ENCODE results near the gene SCNN1A. TPM values are rescaled to one million over a fixed set of nuclear protein-coding genes. Genes with fewer than 3 reads are reported as not detected.

SCNN1A gene
- total and polyA plus RNA-seq, 2 of the 4 experiments (the other 2 are of a cell fraction): 0.41 TPM; not detected in 1

DNA sequence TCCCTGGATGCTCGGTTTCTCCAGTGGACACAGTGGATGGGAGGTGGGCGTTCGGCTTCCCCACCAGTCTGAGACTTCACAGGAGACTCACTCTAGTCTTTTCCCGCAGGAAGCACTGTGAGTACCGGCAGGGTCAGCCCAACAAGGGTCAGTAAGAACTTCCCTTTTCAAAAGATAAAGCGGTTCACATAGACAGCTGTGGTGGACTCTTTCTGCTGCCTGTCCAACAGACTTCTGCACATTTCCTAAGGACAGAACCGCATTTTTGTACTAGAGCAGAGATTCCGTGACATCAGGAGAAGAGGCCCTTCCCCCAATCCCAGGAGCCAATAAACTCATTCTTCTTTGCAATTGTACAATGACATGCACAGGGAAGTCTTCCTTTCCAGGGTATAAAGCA, 19.0 kb upstream of the SCNN1A start:
- dilution Hi-C loops (cut with HindIII; ENCODE audit: low sequenced_read_pairs, unreplicated experiment): no loop called here
- 87% methylated on average over 3 of the region's 8 CpGs; no CpG with 5 or more reads in 1 of the 2 experiments for WGBS, 2 experiments (ENCODE audit: extremely low coverage in 2 of 2, insufficient read length in 1 of 2)

More for the DNA sequence above, 19.0 kb upstream of the SCNN1A start:
- no peak overlapping the region for H2BK20ac ChIP-seq (ENCODE audit: low read depth, low read length)
- intact Hi-C loops (cut with micrococcal nuclease) (no loop called here), in situ Hi-C loops (cut with MboI; ENCODE audit: low sequenced_read_pairs) (no loop called here)
- no peak overlapping the region for H3K27ac ChIP-seq (ENCODE audit: insufficient read depth, low read length)
- H4K5ac ChIP-seq (ENCODE audit: low read depth, low read length): no peak overlapping the region
- H4K91ac ChIP-seq (ENCODE audit: insufficient read depth, low read depth, low read length): no peak overlapping the region
- no peak overlapping the region for H3K4ac ChIP-seq (ENCODE audit: low read depth, low read length)
- H2AK5ac ChIP-seq (ENCODE audit: low read depth, low read length): no peak overlapping the region
- H4K8ac ChIP-seq (ENCODE audit: low read depth in 2 of 2, low read length in 2 of 2): no peak overlapping the region
- no peak overlapping the region for H3K4me2 ChIP-seq (ENCODE audit: low read depth, low read length)
- POLR2A ChIA-PET (ENCODE audit: unreplicated experiment): no interaction called here
- H3K4me1 ChIP-seq (ENCODE audit: control insufficient read depth, insufficient read depth, low read length): no peaks in the 10 kb centered on the region
- H3K4me3 ChIP-seq (ENCODE audit: insufficient read depth, low read depth, low read length): no peak overlapping the region
- ATAC-seq (ENCODE audit: low read depth): no peak
- peaks cover 0 to 6% of the 10 kb centered on the region in 2 experiments; a peak in 1 of 4 replicates for H3K79me1 ChIP-seq (ENCODE audit: low read depth in 1 of 2, low read length in 2 of 2)
- no peak overlapping the region for H3K56ac ChIP-seq (ENCODE audit: extremely low read depth, insufficient read depth, low read length)
- H2AFZ ChIP-seq (replicated peaks; ENCODE audit: low read length, poor library complexity): no peak overlapping the region
- no peak for DNase-seq
- no peak overlapping the region for H3K18ac ChIP-seq (ENCODE audit: low read depth, low read length)
- no peak overlapping the region for H3K23ac ChIP-seq (ENCODE audit: low read depth, low read length)
- no peaks in the 10 kb centered on the region for H3K27me3 ChIP-seq (ENCODE audit: control insufficient read depth, insufficient read depth, low read length)
- H2BK120ac ChIP-seq (ENCODE audit: low read depth, low read length): no peak overlapping the region
- no peak overlapping the region for H2AK9ac ChIP-seq (replicated peaks; ENCODE audit: low read depth, low read length, poor library complexity)
- H3K9me1 ChIP-seq (ENCODE audit: insufficient read depth, low read length): 0 out of 2 replicates have a peak, but pooled peaks cover 8% of the 10 kb centered on the region
- no peak overlapping the region for H2BK5ac ChIP-seq (ENCODE audit: low read depth, low read length, poor library complexity, severe bottlenecking)
- no TSS peak for BruUV-seq (replicated peaks)
- H2BK15ac ChIP-seq (ENCODE audit: low read depth, low read length): no peak overlapping the region
- H3K9me3 ChIP-seq (ENCODE audit: control insufficient read depth, insufficient read depth, low read length): no peaks in the 10 kb centered on the region
- peaks cover 36% of the 10 kb centered on the region for H3K36me3 ChIP-seq (ENCODE audit: control insufficient read depth, insufficient read depth, low read length)
- H4K20me1 ChIP-seq (ENCODE audit: insufficient read depth, low read length): no peaks in the 10 kb centered on the region
- H3K14ac ChIP-seq (replicated peaks; ENCODE audit: low read depth, low read length): no peak overlapping the region
- TF ChIP-seq CHD1 (IDR thresholded peaks at IDR 0.05; ENCODE audit: low read depth, low read length): no peak
- TF ChIP-seq FOS (IDR thresholded peaks at IDR 0.05; ENCODE audit: low read depth, low read length): no peak
- no peak for TF ChIP-seq BHLHE40 (IDR thresholded peaks at IDR 0.05; ENCODE audit: low read depth, low read length)
- TF ChIP-seq MAZ (IDR thresholded peaks at IDR 0.05; ENCODE audit: borderline replicate concordance, low read depth, low read length): no peak
- TF ChIP-seq SMC3 (IDR thresholded peaks at IDR 0.05; ENCODE audit: low read depth, low read length): no peak
- TF ChIP-seq, protein P1, sequence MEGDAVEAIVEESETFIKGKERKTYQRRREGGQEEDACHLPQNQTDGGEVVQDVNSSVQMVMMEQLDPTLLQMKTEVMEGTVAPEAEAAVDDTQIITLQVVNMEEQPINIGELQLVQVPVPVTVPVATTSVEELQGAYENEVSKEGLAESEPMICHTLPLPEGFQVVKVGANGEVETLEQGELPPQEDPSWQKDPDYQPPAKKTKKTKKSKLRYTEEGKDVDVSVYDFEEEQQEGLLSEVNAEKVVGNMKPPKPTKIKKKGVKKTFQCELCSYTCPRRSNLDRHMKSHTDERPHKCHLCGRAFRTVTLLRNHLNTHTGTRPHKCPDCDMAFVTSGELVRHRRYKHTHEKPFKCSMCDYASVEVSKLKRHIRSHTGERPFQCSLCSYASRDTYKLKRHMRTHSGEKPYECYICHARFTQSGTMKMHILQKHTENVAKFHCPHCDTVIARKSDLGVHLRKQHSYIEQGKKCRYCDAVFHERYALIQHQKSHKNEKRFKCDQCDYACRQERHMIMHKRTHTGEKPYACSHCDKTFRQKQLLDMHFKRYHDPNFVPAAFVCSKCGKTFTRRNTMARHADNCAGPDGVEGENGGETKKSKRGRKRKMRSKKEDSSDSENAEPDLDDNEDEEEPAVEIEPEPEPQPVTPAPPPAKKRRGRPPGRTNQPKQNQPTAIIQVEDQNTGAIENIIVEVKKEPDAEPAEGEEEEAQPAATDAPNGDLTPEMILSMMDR (conservative IDR thresholded peaks at IDR 0.05; ENCODE audit: low read depth, low read length): no peak
- no peak for TF ChIP-seq RFX5 (IDR thresholded peaks at IDR 0.05; ENCODE audit: low read depth, low read length)
- TF ChIP-seq NFE2L2 (IDR thresholded peaks at IDR 0.05; ENCODE audit: low read depth, low read length): no peak
- TF ChIP-seq POLR2A (IDR thresholded peaks at IDR 0.05; ENCODE audit: low read depth, low read length): no peak
- no peak for TF ChIP-seq CEBPB (IDR thresholded peaks at IDR 0.05; ENCODE audit: low read depth, low read length)
- no peak for TF ChIP-seq RAD21 (IDR thresholded peaks at IDR 0.05; ENCODE audit: low read length)
- no peak for TF ChIP-seq MXI1 (IDR thresholded peaks at IDR 0.05; ENCODE audit: borderline replicate concordance, low read depth, low read length)
- no peak for TF ChIP-seq RCOR1 (IDR thresholded peaks at IDR 0.05; ENCODE audit: insufficient replicate concordance, low read length)
- TF ChIP-seq, protein P2, sequence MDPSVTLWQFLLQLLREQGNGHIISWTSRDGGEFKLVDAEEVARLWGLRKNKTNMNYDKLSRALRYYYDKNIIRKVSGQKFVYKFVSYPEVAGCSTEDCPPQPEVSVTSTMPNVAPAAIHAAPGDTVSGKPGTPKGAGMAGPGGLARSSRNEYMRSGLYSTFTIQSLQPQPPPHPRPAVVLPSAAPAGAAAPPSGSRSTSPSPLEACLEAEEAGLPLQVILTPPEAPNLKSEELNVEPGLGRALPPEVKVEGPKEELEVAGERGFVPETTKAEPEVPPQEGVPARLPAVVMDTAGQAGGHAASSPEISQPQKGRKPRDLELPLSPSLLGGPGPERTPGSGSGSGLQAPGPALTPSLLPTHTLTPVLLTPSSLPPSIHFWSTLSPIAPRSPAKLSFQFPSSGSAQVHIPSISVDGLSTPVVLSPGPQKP (IDR thresholded peaks at IDR 0.05; ENCODE audit: borderline replicate concordance, low read depth, low read length): no peak
- TF ChIP-seq, protein P3, sequence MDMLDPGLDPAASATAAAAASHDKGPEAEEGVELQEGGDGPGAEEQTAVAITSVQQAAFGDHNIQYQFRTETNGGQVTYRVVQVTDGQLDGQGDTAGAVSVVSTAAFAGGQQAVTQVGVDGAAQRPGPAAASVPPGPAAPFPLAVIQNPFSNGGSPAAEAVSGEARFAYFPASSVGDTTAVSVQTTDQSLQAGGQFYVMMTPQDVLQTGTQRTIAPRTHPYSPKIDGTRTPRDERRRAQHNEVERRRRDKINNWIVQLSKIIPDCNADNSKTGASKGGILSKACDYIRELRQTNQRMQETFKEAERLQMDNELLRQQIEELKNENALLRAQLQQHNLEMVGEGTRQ (IDR thresholded peaks at IDR 0.05; ENCODE audit: low read depth, low read length): no peak
- TF ChIP-seq MAFK (IDR thresholded peaks at IDR 0.05; ENCODE audit: low read depth, low read length): no peak
- H3K9ac ChIP-seq (ENCODE audit: low read depth, low read length): no peak overlapping the region
- CTCF ChIA-PET: interaction anchor here (1.0 kb wide), 1 partner anchor 10 kb away, joined by 3 read pairs; no protein-coding TSS in a partner anchor

All from IMR-90 (cell line).